GM19099 (cell line): ENCODE measurements around the gene WDR88.

Experiments used
- POLR2A ChIP-seq: IDR thresholded peaks from 3 replicates; pipeline ENCODE4 v1.6.1; 2011; ENCODE audit warnings: low read depth; ENCODE audit not compliant: insufficient read length; ENCODE audit errors: extremely low read depth

The WDR88 gene

DNA sequence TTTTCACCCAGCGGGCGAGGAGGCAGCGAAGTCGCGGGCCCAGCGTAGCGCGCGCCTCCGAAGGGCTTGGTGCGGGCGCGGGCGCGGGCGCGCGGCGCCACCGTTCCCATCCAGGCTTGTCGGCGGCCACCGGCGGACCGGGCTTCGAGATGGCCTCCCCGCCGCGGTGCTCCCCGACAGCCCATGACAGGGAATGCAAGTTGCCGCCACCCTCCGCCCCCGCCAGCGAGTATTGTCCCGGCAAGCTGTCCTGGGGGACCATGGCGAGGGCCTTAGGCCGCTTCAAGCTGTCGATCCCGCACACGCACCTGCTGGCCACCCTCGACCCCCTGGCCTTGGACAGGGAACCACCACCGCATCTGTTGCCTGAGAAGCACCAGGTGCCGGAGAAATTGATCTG, at the start of gene WDR88:
TSS of gene WDR88 (plus strand) at position 94 of the 400 bp plus-strand sequence. CDS start at position 150, 56 bp downstream.
- TF ChIP-seq POLR2A = no peak

DNA sequence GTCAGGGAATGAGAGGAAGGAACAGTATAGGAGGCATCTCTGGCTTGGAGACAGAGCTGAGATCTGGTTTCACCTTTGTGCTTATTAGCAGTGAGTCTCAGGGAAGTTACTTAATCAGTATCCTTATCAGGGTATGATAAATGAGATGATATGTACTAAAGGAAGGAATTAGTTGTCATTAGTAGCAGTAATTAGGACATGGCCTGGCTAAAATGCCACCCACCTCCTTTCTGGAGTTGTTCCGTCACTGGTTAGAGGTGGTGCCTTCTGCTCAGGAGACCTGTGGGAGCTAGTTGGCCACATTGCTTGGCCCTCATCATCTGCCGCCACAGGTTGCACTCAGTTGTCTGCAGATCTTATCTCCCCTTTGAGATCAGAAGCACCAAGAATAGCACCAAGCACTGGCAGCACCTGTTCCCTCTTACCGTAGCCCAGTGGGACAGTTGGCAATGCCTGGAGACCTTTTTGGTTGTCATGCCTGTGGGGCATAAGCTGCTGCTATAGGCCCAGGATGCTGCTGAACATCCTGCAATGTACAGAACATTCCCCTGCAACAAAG, 46.3 kb upstream of the WDR88 start:
- TF ChIP-seq POLR2A = no peak

GRCh38 chr19:33086955-33087354, 45.0 kb upstream of the WDR88 start:
- no peak for TF ChIP-seq POLR2A

DNA sequence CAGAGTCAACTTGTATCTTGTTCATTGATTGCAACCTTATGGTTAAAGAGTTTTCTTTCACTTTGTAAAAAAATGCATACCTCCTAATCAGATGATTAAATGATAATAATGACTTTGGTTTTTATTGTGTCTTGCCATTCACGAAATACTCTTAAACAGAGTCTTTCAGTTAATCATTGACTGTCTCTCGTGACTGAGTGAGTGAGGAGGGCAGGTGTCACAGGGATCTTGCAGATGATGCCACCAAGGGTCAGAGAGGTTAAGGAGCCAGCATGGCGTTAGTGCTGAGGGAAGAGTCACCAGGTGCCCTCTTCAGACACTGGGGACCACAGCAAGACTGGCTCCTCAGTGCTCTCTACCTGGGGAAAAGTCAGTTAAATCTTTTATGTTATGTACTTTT, 42.9 kb upstream of the WDR88 start:
- no peak for TF ChIP-seq POLR2A

DNA sequence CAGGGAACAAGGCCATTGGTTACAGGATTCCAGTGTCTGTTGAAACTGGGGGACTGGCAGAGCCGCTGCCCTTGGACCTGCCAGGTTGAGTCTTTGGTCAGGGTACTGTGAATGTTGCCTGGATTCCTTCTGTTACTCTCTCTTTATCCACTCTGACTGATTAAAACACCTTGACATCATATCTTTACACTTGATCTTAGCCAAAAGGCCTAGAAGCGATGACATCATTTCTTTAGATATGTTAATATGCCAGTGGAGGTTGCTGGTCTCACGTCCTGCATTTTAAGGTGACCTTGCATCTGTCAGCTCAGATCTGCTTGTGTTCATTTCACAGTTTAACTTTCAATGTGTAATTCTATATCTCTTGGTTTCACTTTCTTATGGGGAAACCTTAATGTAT, 41.7 kb upstream of the WDR88 start:
- TF ChIP-seq POLR2A = no peak

DNA sequence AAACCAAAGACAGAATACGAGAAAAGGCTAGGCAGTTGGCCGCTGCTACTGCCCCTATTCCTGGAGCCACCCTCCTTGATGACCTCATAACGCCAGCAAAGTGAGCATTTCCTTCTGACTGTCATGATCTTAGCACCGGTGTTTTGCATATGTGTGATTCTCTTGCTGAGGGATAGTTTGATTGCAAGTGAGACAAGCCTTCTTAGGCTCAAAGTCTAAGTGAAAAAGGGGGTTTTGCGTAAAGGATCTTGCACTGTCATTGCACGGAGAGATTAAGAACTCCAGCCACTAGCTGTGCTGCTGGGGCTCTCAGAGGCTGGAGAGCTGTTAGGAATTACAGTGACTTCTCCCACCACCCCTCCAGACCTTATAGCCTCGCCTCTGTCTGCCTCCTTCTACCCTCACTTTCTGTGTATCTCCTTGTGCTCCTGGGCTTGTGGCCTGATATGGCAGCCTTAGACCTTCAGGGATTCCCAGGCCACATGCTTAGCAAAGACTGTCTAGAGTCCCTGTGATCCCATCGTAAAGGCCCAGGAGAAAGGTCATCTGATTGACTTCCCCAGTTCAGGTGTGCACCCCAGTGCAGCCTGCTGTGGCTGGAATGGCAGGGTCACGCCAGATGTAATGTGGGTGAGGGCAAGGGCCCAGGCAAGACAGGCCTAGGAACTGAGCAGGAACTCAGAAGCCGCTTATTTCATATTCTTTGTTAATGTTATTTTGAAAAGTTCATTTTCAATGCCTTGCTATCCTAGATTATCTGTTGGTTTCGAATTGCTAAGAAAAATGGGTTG, 38.3 kb upstream of the WDR88 start:
- no peak for TF ChIP-seq POLR2A

- TF ChIP-seq POLR2A = no peak
Measured at GRCh38 chr19:33094436-33095067, 37.4 kb upstream of the WDR88 start.

DNA sequence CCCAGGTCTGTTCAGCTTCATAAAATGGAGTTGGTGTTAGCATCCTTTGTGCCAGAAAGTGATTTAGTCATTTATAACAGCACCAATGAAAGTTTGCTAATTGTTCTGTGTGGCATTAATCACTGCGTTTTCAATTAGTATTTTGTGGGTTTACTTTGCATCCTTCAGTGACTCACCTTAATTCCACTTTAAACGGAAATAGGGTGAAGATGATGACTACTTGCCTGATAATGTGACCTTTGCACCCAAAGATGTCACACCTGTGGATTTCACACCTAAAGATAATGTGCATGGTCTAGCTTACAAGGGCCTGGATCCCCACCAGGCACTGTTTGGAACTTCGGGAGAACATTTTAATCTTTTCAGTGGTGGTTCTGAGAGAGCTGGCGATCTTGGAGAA, 35.9 kb upstream of the WDR88 start:
- no peak for TF ChIP-seq POLR2A

DNA sequence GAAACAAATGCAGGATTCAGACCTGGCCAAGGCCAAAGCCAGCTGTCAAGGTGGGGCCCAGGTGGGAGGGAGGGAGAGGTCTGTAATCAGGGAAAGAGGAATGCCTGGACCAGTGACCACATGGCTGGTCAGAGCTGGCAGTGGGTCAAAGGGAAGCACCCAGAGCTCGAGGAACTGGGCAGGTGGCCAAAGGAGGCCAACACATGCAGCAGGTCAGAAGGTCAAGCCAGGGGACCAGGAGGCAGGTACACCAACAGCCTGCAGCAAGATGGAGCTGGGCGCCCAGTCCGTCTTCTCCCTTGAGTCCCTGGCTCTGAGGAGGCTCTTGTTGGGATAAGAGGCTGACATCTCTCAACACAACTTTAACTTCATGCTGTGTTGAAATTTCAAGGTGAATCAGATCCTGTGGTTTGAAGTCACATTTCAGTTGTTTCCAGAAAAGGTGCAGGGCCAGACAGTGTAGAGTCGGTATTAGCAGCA, 33.8 kb upstream of the WDR88 start:
- no peak for TF ChIP-seq POLR2A

DNA sequence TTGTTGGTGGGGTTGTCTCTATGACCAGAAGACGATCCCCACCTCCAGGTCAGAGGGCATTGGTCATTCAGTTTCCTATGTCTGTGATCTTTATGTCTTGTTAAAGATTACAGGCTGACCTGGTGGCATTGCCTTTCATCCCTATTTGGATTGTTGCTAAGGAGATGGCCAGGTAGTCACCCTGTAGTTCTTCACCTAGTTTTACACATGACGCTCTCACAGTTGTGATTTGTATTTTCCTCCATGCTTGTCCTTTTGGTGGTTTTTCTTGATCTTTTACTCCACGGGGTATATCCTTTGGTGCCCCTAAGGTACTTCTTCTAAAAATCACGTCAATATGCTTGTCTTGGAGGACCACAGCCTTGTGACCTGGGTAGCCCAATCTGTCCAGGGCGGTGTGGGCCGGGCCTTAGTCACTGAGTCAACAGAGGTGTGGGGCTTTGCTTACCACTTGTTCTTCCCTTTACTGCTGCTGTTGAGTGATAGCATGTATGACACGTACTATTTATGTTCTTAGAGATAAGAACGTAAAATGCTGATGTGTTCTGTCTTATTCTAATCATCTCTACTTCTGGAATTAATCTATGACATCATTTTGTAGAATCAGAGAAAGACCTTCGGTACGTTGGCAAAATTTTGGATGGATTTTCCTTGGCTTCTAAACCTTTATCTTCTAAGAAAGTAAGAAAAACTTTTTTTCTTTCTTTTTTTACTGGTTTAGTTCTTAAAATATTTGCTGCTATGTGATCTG, 30.8 kb upstream of the WDR88 start:
- TF ChIP-seq POLR2A = no peak

DNA sequence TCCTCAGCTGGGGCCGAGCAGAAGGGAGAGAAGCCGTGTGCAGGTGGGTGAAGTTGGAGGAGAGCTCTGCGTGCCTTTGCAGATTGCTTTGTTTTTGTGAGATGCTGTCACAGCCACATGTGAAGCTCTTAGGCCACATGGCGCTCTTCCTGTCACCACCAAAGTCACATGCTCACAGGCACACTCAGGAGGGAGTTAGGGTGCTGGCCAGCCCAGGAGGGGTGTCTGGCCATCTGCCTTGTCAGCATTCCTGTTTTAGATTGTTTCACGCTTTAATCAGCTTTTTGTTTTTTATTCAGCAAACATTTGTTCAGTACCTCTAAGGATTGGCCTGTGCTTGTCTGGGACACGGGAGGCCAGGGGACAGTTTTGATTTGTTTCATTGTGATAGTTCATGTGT, 29.0 kb upstream of the WDR88 start:
- TF ChIP-seq POLR2A = no peak

DNA sequence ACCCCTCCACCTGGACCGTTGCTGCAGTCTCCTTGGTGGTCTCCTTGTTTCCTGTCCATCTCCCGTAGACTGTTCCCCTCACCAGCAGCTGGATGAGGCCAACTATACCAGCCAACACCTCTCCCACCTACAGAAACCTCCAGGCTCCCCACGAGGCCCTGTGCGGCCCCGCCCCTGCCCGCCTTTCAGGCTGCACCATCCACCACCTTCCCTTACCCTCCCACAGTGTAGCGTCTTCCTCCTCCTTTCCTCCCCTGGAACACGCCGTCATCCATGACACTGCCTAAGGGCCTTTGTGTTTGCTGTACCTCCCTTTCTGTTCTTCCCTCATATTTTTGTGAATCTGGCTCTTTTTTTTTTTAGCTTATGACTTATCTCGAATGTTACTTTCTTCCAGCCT, 23.8 kb upstream of the WDR88 start:
- TF ChIP-seq POLR2A = no peak

DNA sequence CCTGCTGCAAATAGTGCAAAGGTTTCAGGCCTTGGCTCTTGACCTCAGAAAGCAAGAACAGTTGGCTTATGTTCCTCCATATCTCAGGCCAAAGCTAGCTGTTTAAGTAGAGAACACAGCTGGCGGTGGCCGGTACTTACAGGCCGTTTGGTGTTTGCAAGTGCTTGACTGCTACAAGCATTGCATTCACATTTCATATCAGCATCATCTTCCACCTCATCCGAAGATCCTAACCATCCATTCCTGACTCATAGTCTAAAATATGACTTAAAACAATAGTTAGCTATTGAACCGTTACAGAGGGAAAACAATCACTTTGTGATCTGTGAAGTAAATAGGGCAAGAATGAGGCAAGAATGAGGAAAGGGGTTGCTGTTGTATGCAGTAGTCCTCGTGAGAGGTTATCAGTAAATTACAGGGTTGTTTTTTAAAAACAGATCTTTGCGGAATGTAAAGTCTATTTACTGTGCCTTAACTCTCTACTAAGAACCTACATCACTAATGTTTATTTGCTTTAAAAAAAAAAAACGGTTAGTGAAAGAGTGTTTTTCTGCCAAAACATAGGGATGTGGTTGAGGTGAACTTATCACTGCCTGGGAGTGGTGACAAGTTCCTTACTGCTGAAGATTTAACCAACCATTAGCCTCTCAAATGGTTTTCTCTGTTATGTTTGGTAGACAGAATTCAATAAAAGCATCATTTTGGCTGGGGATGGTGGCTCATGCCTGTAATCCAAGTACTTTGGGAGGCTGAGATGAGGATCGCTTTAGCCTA, 21.6 kb upstream of the WDR88 start:
- TF ChIP-seq POLR2A = no peak

DNA sequence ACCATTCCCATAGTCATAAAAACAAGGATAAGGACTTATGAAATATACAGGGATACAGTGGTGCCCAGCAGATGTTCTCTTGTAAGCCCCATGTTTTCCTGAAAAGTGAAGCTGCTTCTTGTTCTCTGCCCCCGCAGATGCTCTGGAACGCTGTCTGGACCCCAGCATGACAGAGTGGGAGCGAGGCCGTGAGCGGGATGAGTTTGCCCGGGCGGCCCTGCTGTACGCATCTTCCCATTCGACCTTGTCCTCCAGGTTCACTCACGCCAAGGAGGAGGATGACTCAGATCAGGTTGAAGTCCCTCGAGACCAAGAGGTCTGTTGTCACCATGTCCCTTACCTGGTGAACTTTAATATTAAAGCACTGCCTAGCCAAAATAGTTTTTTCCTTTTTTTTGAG, 20.3 kb upstream of the WDR88 start:
- no peak for TF ChIP-seq POLR2A

DNA sequence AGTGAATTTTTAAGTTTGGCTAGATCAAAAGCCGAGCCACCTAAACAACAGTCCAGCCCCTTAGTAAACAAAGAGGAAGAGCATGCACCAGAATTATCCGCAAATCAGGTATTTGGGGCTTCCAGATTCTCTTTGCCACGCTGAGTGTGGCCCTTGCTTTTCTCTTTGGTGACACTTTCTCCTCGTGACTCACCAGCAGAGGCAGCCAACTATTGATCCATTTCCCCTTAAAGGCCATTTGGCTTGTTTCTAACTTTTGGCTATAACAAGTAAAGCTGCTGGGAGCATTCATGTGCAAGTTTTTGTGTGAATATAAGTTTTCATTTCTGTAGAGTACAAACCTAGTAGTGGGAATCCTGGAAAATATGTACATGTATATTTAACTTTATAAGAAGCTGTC, 17.6 kb upstream of the WDR88 start:
- no peak for TF ChIP-seq POLR2A
